H54 (cell line): Measurements from ENCODE around the gene OR52E4.

ENCODE experiments used
- DNase-seq: peaks from one replicate; pipeline ENCODE4 v3.0.0; 2011; ENCODE audit warnings: low spot score, mixed read lengths; ENCODE audit not compliant: insufficient read length
- FAIRE-seq: peaks from 3 replicates; lab custom pipeline; 2011; peaks lifted over from hg19 to GRCh38; lab: Jason Lieb, UNC
- POLR2A ChIP-seq: IDR thresholded peaks from 2 replicates; pipeline ENCODE4 v1.6.1; 2011; ENCODE audit warnings: low read depth, mild to moderate bottlenecking, low read length

Gene OR52E4

DNA sequence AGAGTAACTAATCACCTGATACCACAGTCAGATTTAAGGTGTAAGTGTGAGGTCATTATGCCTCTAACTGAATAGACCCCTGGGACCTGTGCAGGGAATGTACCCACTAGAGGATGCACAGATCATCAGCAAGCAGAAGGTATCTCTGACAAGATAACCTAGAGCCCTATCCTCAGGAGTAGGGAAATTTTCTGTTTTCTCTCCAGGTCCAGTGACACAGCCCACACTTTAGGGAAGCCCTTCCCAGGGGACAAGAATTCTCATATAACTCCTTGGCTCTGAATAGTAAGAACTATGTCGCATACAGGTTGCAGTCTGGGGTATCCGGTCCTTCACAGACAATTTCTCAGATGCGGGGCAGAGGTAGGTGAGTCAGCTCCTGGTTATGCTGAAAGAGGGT, 12.5 kb downstream of the OR52E4 start, which contains the start of gene OR52E5:
Gene OR52E5 (plus strand): TSS at position 301 of the 400 bp plus-strand sequence. CDS start 7,569 bp downstream, outside the sequence.
- no peak for TF ChIP-seq POLR2A
- DNase-seq: no peak
- no peak for FAIRE-seq

DNA sequence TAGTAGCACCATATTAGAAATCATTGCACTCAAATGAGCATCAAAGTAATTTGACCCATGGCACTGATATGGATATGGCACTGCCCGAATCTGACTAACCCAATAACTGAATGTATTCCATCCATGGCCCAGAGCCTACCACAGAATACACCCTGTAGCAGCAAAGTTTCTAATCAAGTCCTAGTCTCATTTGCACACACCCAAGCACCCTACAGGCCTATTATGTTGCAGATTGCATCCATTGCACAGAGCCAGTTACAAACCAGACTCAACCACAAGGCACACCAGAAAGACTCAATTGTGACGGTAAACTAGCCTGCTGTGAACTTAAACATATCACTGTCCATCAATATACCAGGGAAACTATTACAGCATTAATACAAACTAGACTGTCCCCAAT, 19.1 kb downstream of the OR52E4 start:
- FAIRE-seq (no peak), DNase-seq (no peak)
- TF ChIP-seq POLR2A: no peak

DNA sequence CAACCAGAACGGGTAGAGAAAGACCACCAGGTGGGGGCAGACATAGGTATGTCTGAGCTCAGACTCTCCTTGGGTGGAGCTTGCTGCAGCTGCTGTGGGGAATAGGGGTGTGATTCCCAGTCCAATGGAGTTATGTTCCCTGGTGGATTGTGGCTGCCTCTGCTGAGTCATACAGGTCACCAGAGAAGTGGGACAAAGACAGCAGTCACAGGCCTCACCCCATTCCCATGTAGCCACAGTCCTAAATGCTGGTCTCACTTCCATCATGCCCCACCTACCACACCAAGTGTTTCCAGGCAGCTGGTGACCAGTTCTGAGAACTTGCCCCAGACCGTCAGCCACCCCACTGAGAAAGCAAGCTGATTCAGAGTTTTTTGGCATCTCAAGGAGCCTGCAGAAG, 30.1 kb downstream of the OR52E4 start:
- TF ChIP-seq POLR2A: no peak
- no peak for DNase-seq
- no peak for FAIRE-seq

DNA sequence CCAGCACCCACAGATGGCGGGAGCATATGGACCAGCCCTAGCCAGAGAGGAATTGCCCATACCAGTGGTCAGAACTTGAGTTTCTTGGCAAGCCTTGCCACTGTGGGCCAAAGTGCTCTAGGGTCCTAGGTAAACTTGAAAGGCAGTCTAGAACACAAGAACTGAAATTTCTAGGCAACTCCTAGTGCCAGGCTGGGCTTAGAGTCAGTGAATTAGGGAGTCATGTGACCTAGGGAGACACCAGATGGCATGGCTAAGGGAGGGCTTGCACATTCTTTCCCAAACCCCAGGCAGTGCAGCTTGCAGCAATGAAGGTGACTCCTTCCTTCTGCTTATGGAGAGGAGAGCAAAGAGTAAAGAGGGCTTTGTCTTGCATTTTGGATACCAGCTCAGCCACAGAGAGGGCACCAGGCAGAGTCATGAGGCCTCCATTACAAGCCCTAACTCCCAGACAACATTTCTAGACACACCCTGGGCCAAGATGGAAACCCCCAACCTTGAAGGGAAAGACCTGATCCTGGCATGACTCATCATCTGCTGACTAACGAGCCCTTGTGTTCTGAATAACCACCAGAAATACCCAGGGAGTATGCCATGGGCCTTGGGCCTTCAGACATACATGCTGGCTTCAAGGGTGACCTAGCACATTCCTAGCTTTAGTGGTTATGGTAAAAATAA, 42.5 kb downstream of the OR52E4 start:
- FAIRE-seq (peak; percentile 90), DNase-seq (peak; percentile 33)
- no peak for TF ChIP-seq POLR2A

DNA sequence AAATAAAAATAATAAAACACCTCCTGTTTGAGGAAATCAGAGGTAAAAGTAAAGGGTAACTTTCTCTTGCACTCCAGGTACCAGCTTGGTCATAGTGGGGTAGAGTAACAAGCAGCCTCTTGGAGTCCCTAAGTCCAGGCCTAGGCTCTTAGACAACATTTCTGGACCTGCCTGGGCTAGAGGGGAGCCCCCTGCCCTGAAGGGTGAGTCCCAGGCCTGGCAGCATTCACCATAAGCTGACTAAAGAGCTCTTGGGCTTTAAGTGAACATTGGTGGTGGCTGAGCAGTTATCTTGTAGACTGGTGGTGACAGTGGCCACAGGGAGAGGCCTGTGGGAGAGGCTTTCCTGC, 43.0 kb downstream of the OR52E4 start:
- DNase-seq: no peak
- FAIRE-seq: no peak
- no peak for TF ChIP-seq POLR2A

DNA sequence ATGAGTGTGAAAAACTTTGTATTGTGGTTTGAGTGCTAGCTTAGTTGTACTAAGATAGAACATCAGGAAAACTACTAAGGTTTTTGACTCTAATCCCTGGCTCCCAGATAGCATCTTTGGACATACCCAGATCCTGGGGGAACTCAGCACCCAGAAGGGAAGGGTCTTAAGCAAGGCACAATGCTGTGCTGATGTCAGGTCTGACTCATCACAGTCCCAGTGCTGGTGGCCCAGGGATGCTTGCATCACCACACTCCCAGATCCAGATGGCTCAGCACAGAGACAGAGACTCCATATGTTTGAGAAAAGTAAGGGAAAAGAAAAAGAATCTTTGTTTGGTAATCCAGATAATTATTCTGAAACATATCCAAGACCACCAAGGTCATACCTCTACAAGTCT, 43.4 kb downstream of the OR52E4 start:
- DNase-seq (no peak), FAIRE-seq (no peak)
- TF ChIP-seq POLR2A: no peak

DNA sequence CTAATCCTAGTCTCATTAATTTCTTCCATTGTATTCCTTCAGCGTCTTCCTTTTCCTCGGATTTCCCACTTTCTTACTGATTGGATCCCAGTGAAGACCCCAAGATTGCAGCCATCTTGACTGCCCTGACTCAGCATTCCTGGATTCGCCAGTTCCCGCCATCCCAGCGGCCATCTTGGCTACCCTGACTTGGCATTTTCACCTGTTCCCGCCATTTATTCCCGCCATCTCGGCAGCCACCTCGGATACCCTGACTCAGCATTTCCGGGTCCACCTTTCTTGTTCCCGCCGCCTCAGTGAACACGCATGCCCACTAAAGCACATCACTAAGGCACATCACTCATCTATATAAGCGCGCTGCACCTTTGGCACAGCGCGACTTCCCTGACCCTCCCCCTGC, 47.8 kb downstream of the OR52E4 start:
- FAIRE-seq (no peak), DNase-seq (no peak)
- TF ChIP-seq POLR2A: no peak

DNA sequence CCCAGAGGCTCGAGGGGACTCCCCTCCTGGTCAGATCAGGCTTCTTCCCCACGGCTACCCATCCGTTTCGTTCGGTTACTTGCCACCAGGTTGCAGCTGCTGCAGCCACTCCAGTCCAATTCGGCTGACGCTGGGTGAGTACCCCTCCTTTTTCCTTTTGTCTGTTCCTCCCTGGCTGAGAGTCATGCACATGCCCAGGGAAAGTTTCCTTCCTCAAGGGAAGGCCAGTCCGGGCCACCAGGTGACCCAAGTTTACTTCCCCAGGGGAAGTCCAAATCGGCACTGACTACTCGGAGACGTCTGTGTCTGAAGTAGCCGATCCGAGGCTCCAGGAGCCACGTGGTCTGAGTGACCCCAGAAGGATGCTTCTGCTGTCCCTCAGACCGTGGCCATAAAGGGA, 48.4 kb downstream of the OR52E4 start:
- TF ChIP-seq POLR2A: no peak
- no peak for DNase-seq
- no peak for FAIRE-seq

DNA sequence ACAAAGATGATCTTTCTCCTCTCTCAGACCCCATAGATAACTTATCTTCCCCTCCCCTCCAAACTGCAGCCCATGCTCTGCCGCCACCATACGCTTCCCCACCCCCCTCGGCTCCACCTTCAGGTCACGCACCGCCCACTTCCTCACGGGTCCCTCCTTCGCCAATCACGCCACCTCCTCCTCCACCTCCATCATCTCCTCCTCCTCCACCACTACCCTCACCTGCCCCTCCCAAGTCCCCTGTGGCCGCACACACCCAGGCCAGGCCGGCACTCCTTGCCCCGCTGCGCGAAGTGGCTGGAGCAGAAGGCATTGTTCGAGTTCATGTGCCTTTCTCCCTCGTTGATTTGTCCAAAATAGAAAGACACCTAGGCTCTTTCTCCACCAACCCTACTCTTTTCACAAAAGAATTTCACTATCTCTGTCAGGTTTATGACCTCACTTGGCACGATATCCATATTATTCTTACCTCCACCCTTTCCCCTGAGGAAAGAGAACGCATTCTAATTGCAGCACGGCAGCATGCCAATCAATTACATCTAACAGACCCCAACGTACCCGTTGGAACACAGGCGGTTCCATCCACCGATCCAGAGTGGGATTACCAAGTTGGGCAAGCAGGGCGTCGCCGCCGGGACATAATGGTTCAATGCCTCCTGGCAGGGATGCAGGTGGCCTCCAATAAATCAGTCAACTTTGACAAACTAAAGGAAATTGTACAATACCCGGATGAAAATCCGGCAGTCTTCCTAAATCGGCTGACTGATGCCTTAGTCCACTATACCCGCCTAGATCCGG, 49.3 kb downstream of the OR52E4 start:
- DNase-seq: no peak
- no peak for FAIRE-seq
- TF ChIP-seq POLR2A: no peak

DNA sequence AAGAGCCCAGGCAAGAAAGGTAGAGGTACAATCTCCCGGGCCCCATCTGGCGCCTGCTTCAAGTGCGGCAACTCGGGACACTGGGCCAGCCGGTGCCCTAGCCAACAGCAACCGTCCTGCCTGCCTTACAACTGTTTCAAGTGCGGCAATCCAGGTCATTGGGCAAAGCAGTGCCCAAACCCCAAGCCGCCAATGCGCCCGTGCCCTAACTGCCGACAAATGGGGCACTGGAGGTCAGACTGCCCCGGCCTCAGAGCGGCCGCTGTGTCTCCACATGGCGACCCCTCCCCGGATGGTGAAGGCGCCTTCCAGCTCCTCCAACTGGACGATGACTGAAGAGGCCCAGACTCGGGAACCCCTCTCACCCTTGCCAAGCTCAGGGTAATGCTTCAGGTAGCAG, 50.2 kb downstream of the OR52E4 start:
- no peak for DNase-seq
- no peak for TF ChIP-seq POLR2A

DNA sequence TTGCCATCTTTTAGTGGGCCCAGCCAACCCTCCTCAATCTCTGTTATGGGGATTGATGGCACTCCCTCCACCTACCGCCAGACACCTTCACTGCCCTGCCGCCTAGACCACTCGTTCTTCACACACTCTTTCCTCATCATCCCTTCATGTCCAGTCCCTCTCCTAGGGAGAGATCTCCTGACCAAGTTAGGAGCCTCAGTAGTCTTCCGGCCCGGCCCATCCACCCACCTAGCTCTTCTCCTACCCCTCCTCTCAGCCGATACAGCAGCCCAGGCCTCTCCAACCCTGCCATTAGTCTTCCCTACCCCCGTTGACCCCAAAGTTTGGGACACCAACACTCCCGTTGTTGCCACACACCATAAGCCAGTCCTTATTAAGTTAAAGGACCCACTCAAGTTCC, 50.6 kb downstream of the OR52E4 start:
- no peak for DNase-seq
- TF ChIP-seq POLR2A: no peak
- no peak for FAIRE-seq

More for the DNA sequence above, 50.2 kb downstream of the OR52E4 start:
- FAIRE-seq: no peak

DNA sequence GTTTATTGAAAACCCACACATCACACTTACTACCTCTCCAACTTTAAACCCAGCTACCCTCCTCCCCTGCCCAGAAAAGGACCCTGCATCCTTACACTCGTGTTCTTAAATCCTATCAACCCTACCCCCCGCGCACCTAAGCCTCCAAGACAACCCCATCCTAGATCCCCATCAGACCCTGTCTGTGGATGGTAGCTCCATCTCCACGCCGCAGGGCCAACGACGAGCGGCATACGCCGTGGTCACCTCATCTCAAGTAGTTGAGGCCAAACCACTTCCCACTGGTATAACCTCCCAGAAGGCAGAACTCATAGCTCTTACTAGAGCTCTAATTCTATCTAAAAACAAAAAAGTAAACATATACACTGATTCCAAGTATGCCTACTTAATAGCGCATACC, 52.2 kb downstream of the OR52E4 start:
- TF ChIP-seq POLR2A: no peak
- no peak for FAIRE-seq
- DNase-seq: no peak

DNA sequence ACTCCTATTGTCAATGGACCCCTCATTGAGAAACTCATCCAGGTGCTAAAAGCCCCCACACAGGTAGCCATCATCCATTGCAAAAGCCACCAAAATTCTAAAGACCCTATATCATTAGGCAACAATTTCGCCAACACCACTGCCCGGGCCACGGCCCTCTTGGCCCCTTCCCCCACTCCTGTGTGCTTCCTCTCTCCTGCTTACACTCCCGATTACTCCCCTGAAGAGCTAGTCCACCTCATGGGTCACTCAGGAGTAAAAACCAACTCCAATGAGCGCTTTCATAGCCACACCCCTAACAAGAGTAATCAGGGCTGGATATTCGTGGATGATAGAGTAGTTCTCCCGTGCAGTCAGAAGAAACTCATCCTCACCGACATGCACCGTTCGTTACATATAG, 52.7 kb downstream of the OR52E4 start:
- no peak for TF ChIP-seq POLR2A
- no peak for FAIRE-seq
- no peak for DNase-seq
